ENCODE measurements around the gene TRANK1.
A peak's percentile ranks its signal among the peaks of the same experiment; 100 is the strongest.
"Not testable (repeated sequence)": the region's sequence is repeated elsewhere in the genome, so short reads cannot be mapped to it uniquely, and the experiment has no call there.

Gene TRANK1

GRCh38 chr3:36942638-36943248, 2.1 kb downstream of the TRANK1 start:
- H3K9ac ChIP-seq (ENCODE audit: low read depth, low read length) = no peak overlapping the region
- H3K9me3 ChIP-seq (ENCODE audit: control insufficient read depth, insufficient read depth, low read length) = no peaks in the 10 kb centered on the region
- no peaks in the 10 kb centered on the region for H3K36me3 ChIP-seq (ENCODE audit: insufficient read depth, low read length)
- peaks cover 9% of the 10 kb centered on the region for H3K4me1 ChIP-seq (ENCODE audit: insufficient read depth, low read length)

- Histone ChIP-seq H3K9me3 (ENCODE audit: control insufficient read depth, insufficient read depth, low read length) (no peaks in the 10 kb centered on the region), H3K9ac (ENCODE audit: low read depth, low read length) (no peak overlapping the region), H3K36me3 (ENCODE audit: insufficient read depth, low read length) (no peaks in the 10 kb centered on the region), H3K4me1 (ENCODE audit: insufficient read depth, low read length) (peaks cover 17% of the 10 kb centered on the region)
Measured at GRCh38 chr3:36941658-36942057, 3.2 kb downstream of the TRANK1 start.

GRCh38 chr3:36941162-36941561, 3.7 kb downstream of the TRANK1 start:
- Histone ChIP-seq H3K9ac (ENCODE audit: low read depth, low read length) (no peak overlapping the region), H3K36me3 (ENCODE audit: insufficient read depth, low read length) (no peaks in the 10 kb centered on the region), H3K4me1 (ENCODE audit: insufficient read depth, low read length) (peaks cover 17% of the 10 kb centered on the region), H3K9me3 (ENCODE audit: control insufficient read depth, insufficient read depth, low read length) (no peaks in the 10 kb centered on the region)

GRCh38 chr3:36937492-36937891, 7.4 kb downstream of the TRANK1 start:
- no peaks in the 10 kb centered on the region for H3K36me3 ChIP-seq (ENCODE audit: insufficient read depth, low read length)
- H3K9me3 ChIP-seq (ENCODE audit: control insufficient read depth, insufficient read depth, low read length) = no peaks in the 10 kb centered on the region
- H3K9ac ChIP-seq (ENCODE audit: low read depth, low read length) = no peak overlapping the region
- peaks cover 38% of the 10 kb centered on the region for H3K4me1 ChIP-seq (ENCODE audit: insufficient read depth, low read length)

GRCh38 chr3:36933540-36934296, 11.1 kb downstream of the TRANK1 start:
- peaks cover 38% of the 10 kb centered on the region for H3K4me1 ChIP-seq (ENCODE audit: insufficient read depth, low read length)
- no peaks in the 10 kb centered on the region for H3K9me3 ChIP-seq (ENCODE audit: control insufficient read depth, insufficient read depth, low read length)
- H3K9ac ChIP-seq (ENCODE audit: low read depth, low read length) = no peak overlapping the region
- no peaks in the 10 kb centered on the region for H3K36me3 ChIP-seq (ENCODE audit: insufficient read depth, low read length)

GRCh38 chr3:36931424-36931823, 13.4 kb downstream of the TRANK1 start:
- H3K36me3 ChIP-seq (ENCODE audit: insufficient read depth, low read length); H3K9ac ChIP-seq (ENCODE audit: low read depth, low read length); H3K9me3 ChIP-seq (ENCODE audit: control insufficient read depth, insufficient read depth, low read length): not testable (repeated sequence)
- H3K4me1 ChIP-seq (ENCODE audit: insufficient read depth, low read length) = peaks cover 28% of the 10 kb centered on the region

- H3K36me3 ChIP-seq (ENCODE audit: insufficient read depth, low read length) = no peaks in the 10 kb centered on the region
- H3K9ac ChIP-seq (ENCODE audit: low read depth, low read length) = no peak overlapping the region
- H3K4me1 ChIP-seq (ENCODE audit: insufficient read depth, low read length) = peaks cover 17% of the 10 kb centered on the region
- no peaks in the 10 kb centered on the region for H3K9me3 ChIP-seq (ENCODE audit: control insufficient read depth, insufficient read depth, low read length)
Measured at GRCh38 chr3:36928220-36928619, 16.6 kb downstream of the TRANK1 start.

GRCh38 chr3:36926292-36926897, 18.5 kb downstream of the TRANK1 start:
- H3K9ac ChIP-seq (ENCODE audit: low read depth, low read length) = no peak overlapping the region
- H3K4me1 ChIP-seq (ENCODE audit: insufficient read depth, low read length) = peaks cover 4% of the 10 kb centered on the region; the same call in 1 of the 2 replicates
- H3K9me3 ChIP-seq (ENCODE audit: control insufficient read depth, insufficient read depth, low read length) = no peaks in the 10 kb centered on the region; the same call in none of the 2 replicates
- no peaks in the 10 kb centered on the region for H3K36me3 ChIP-seq (ENCODE audit: insufficient read depth, low read length)

- H3K36me3 ChIP-seq (ENCODE audit: insufficient read depth, low read length) = no peaks in the 10 kb centered on the region
- no peaks in the 10 kb centered on the region; the same call in none of the 2 replicates for H3K9me3 ChIP-seq (ENCODE audit: control insufficient read depth, insufficient read depth, low read length)
- H3K4me1 ChIP-seq (ENCODE audit: insufficient read depth, low read length) = peaks cover 4% of the 10 kb centered on the region; the same call in 1 of the 2 replicates
- H3K9ac ChIP-seq (ENCODE audit: low read depth, low read length) = peak overlapping the region; percentile 23; the same call in 1 of the 2 replicates
Measured at GRCh38 chr3:36924744-36925521, 19.9 kb downstream of the TRANK1 start.

- Histone ChIP-seq H3K9ac (ENCODE audit: low read depth, low read length) (peak overlapping the region; percentile 32), H3K4me1 (ENCODE audit: insufficient read depth, low read length) (peaks cover 4% of the 10 kb centered on the region; the same call in 1 of the 2 replicates)
Measured at GRCh38 chr3:36923981-36924743, 20.7 kb downstream of the TRANK1 start.

GRCh38 chr3:36923523-36923943, 21.3 kb downstream of the TRANK1 start:
- peak overlapping the region; percentile 32; the same call in 1 of the 2 replicates for H3K9ac ChIP-seq (ENCODE audit: low read depth, low read length)
- no peaks in the 10 kb centered on the region; the same call in none of the 2 replicates for H3K9me3 ChIP-seq (ENCODE audit: control insufficient read depth, insufficient read depth, low read length)

More at GRCh38 chr3:36923981-36924743, 20.7 kb downstream of the TRANK1 start:
- H3K36me3 ChIP-seq (ENCODE audit: insufficient read depth, low read length) = no peaks in the 10 kb centered on the region
- no peaks in the 10 kb centered on the region; the same call in none of the 2 replicates for H3K9me3 ChIP-seq (ENCODE audit: control insufficient read depth, insufficient read depth, low read length)

GRCh38 chr3:36920884-36921567, 23.8 kb downstream of the TRANK1 start:
- Histone ChIP-seq H3K9ac (ENCODE audit: low read depth, low read length) (no peak overlapping the region), H3K9me3 (ENCODE audit: control insufficient read depth, insufficient read depth, low read length) (no peaks in the 10 kb centered on the region; the same call in none of the 2 replicates), H3K4me1 (ENCODE audit: insufficient read depth, low read length) (peaks cover 4% of the 10 kb centered on the region; the same call in 1 of the 2 replicates), H3K36me3 (ENCODE audit: insufficient read depth, low read length) (no peaks in the 10 kb centered on the region)

More at GRCh38 chr3:36923523-36923943, 21.3 kb downstream of the TRANK1 start:
- Histone ChIP-seq H3K4me1 (ENCODE audit: insufficient read depth, low read length) (peaks cover 4% of the 10 kb centered on the region; the same call in 1 of the 2 replicates), H3K36me3 (ENCODE audit: insufficient read depth, low read length) (no peaks in the 10 kb centered on the region)
